ENCODE data around the gene PCNX3.

Gene PCNX3

DNA sequence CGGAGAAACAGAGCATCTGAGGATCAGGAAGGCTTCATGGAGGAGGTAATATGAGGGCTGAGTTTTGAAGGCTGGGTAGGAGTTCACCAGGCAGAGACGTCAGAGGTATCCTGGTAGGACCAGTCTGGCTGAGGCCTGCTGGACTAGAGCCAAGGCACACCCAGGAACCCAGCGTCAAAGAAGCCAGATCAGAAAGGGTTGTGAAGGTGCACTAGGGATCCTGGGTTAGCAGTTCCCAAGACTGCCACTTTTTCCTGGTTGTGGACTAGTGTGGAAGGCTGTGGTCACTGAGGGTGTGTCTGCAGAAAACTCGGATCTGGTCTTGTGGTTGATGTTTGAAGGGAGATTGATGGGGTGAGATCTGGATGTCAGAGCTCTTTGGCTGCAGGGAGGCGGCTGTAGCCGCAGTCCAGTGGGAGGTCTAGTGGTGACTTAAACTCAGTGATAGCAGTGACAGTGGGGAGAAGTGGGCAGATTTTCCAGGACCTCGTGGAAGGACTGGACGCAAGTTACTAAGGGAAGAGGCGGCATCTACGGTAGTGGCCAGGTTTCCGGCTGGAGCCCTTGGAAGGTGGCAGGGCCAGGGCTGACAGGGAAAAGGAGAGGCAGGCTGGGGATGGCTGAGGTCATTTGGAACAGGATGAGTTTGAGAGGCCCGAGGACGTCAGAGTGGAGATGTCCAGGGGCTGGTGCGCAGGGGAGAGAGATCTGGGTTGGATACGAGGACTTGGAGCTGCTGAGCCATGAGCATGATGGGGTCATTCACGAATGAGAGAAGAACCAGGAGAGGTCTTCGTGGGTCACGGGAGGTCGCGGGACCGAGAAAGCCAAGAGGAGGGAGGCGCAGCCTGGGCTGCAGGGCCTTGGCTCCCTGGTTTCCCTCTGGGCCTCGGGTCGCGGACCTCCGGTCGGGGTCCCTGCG is 36.3 kb downstream of the PCNX3 start:
- TF ChIP-seq, protein P1, sequence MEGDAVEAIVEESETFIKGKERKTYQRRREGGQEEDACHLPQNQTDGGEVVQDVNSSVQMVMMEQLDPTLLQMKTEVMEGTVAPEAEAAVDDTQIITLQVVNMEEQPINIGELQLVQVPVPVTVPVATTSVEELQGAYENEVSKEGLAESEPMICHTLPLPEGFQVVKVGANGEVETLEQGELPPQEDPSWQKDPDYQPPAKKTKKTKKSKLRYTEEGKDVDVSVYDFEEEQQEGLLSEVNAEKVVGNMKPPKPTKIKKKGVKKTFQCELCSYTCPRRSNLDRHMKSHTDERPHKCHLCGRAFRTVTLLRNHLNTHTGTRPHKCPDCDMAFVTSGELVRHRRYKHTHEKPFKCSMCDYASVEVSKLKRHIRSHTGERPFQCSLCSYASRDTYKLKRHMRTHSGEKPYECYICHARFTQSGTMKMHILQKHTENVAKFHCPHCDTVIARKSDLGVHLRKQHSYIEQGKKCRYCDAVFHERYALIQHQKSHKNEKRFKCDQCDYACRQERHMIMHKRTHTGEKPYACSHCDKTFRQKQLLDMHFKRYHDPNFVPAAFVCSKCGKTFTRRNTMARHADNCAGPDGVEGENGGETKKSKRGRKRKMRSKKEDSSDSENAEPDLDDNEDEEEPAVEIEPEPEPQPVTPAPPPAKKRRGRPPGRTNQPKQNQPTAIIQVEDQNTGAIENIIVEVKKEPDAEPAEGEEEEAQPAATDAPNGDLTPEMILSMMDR (IDR thresholded peaks at IDR 0.05; ENCODE audit: control insufficient read depth, extremely low read depth, insufficient read depth) = no peak
- peak; percentile 83 for DNase-seq (ENCODE audit: low read depth)
- peak overlapping the region; percentile 52 for H3K4me3 ChIP-seq (ENCODE audit: low read depth, low read length)

DNA sequence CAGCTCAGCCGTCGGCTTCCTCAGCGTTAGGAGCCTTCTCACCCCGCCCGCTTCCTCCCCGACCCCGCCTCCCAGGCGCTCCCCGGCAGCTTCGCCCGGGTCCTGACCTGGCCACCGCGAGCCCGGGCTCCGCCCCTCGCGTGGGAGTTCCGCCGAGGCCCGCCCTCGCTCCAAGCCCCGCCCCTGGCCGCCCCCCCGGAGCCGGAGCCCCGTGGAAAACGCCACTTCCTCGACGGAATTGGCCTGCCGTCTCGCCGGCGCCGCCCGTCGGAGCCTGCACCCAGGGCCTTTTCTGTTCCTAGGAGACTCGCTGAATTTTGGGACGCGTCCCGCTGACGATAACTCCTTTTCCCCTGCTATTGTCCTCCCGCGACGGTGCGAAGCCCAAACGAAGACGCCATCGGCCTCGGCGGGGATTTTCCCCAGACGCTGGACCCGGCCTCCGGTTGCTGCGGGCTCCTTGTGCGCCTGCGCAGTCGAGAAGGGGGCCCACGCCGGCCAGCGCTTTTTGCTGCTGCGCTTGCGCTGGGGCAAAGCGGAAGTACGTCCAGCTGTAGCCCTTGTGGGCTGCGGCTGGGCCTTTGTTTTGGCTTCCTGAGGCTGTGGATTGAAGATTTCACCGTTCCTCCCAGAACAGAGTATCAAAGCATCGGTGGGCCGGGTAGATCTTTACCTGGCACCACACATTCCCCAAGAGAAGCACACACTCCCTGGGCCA is 37.1 kb downstream of the PCNX3 start:
- TF ChIP-seq, protein P1 (IDR thresholded peaks at IDR 0.05; ENCODE audit: control insufficient read depth, extremely low read depth, insufficient read depth) = no peak
- peak overlapping the region; percentile 52 for H3K4me3 ChIP-seq (ENCODE audit: low read depth, low read length)
- DNase-seq (ENCODE audit: low read depth) = peak; percentile 51

DNA sequence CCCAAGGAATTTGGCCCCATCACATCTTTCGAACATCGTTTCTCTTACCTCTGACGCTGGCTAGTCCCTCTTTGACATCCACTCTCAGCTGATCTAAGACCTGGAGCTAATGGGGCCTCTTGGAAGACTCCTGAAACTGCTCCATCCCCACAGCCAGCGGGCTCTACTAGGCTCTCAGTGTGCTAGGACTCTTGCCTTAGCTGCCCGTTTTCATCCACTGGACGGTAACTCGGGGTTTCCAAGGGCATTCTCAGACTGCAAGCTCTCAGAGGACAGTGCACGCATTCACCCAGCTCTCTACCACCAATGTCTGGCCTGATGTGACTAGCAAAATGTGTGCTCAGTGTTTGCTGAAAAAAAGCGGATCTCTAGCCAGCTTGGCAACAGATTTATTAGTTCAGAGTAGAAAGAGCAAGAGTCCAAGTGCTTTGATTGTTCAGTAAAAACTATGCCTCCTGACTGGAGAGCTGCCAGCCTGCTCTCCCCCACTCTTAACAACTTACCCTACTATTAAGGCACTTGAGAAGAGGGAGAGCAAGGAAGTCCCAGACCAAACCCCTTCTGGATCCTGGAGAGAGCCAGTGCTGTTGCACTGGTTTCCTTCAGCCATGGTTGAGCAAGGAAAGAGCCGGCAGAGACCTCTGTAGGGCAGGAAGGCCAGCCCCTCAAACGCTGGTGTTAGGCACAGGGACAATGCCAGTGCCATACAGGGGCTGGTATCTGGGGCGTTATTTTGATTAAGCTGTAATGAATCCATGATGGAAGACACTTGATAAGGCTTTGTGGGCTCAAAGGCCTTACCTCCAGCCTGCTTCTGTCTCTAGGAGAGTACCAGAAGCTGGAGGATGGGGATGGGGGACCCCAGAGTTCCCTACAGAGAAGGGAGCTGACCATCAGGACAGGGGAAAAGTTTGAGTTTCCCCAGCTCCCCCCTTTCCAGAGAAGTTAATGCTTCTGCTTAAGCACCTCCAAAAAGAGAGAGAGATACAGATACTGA is 38.0 kb downstream of the PCNX3 start:
- peak overlapping the region; percentile 52 for H3K4me3 ChIP-seq (ENCODE audit: low read depth, low read length)
- TF ChIP-seq, protein P1 (IDR thresholded peaks at IDR 0.05; ENCODE audit: control insufficient read depth, extremely low read depth, insufficient read depth) = no peak
- DNase-seq (ENCODE audit: low read depth) = peak; percentile 77

DNA sequence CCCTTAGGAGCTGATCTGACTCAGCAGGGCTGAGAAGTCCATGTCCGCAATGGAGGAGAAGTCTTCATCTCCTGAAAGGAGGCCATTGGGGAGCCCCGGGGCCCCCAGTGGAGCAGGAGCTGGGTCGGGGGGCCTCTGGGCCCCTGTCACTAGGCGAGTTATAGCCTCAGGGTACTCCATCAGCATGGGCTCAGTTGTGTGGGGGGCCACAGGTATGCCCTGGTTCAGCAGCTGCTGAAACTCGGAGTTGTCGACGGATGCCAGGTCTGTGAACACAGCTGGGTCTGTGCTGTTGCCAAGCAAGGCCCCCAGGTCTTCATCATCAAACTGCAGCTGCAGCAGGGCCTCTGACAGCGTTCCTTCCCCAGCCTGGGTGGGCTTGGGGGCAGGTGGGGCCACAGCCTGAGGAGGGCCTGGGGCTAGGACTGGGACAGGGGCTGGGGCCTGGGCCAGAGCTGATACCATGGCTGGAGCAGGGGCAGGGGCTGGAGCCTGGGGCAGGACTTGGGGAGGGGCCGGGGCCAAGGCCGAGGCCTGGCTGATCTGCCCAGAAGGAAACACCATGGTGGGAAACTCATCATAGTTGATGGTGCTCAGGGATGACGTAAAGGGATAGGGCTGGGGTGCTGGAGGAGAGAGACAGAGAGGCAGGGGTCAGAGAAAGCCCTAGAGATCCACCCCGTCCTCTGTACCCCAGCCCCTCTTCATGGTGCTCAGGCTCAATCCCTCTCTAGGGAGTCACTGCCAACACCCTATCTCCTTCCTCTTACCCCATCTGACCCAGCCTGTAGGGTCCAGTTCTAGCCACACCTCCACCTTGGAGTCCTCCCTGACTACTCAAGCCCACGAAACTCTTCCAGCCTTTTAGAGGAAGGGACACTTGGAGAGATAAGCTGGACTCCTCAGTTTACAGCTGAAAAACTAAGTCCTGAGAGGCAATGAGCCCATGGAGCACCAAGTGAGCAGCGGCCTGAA is 39.1 kb downstream of the PCNX3 start:
- TF ChIP-seq, protein P1 (IDR thresholded peaks at IDR 0.05; ENCODE audit: control insufficient read depth, extremely low read depth, insufficient read depth) = no peak
- no peak overlapping the region for H3K4me3 ChIP-seq (ENCODE audit: low read depth, low read length)
- DNase-seq (ENCODE audit: low read depth) = no peak

DNA sequence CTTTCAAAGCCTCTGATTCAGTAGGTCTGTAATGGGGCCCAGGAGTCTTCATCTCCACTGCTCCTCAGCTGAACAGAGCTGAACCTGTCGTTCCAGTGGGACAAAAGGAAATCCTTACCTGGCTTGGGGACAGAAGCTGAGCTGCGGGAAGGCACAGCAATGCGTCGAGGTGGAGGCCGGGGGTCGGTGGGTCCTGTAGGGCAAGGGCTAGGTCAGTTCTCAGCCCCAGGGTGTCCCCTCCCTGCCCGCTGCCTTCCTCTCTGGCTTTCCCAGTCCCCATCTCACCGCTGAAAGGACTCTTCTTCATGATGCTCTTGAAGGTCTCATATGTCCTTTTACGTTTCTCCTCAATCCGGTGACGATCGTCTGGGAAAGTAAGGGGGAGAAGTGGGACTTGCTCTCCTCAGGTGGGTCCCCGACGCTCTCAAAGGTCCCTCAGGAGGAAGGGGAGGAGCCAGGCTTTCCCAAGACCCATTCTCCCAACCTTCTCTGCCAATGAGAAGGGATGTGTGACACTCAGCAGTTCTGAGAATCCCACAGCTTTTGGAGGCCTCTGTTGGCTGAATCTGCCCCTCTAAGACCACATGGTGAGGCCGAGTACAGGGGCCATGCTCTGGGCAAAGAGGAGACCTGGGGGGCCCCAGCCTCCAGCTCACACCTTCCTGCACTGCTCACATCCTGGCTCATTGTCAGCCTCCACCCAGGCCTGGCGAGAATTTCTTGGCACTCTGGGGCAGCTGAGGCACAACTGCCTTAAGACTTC is 40.2 kb downstream of the PCNX3 start:
- TF ChIP-seq, protein P1 (IDR thresholded peaks at IDR 0.05; ENCODE audit: control insufficient read depth, extremely low read depth, insufficient read depth) = no peak
- DNase-seq (ENCODE audit: low read depth) = no peak
- H3K4me3 ChIP-seq (ENCODE audit: low read depth, low read length) = no peak overlapping the region

All from LNCaP clone FGC (cell line).